Measurements from ENCODE around the gene TGFB3. TPM values are rescaled to one million over a fixed set of nuclear protein-coding genes. Genes with fewer than 3 reads are reported as not detected.

Gene TGFB3
- total and polyA plus RNA-seq, 9 of the 15 experiments (the other 6 are each of a cell fraction or from before 2014, with no cell fraction given), result 0.39 to 2.0 (median 1.0) TPM

DNA sequence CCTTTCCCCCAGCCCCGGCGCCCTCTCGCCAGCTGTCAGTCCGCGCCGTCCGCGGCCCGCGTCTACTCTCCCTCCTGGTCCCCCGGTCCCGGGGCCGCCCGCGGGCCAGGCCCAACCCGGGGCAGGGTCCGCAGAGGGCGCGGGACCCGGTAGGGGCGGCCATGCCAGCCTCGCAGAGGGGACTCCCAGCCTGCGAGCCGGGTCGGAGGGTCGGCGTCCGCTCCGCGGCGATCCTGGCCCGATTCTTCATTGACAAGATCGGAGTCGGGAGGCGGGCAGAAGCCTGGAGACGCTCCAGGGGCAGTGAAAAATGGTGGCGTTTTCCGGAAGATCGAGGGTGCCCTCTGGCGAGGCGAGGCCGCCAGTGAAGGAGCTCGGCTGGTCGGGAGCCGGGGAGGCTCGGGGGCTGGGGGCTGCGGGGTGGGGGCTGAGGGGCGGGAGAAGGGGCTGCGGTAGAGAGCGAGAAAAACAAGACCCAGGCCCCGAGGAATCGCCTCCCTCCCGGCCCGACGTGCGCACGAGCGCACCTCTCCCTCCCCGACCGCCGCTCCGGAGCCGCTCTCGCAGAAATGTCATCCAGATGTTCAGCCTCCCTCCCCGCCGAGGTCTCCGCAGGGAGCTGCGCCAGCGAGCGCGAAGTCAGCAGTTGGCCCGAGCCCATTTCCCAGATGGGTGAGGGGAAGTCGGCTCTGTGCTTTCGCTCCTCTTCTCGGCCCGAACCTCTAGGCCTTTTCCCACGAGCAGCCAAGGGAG, 647 bp upstream of the TGFB3 start:
- Histone ChIP-seq H3K27ac (ENCODE audit: extremely low read depth, low read depth, low read length) (peak overlapping the region; percentile 55; the same call in 1 of the 3 replicates), H3K4me2 (ENCODE audit: insufficient read depth, low read length) (peak overlapping the region; percentile 74), H4K20me1 (replicated peaks; ENCODE audit: control insufficient read depth, insufficient read depth, low read length) (no peaks in the 10 kb centered on the region), H2AFZ (ENCODE audit: low read depth, low read length) (peak overlapping the region; percentile 92), H3K4me3 (peak overlapping the region; percentile 72), H3K79me2 (ENCODE audit: control insufficient read depth, insufficient read depth, low read length) (no peaks in the 10 kb centered on the region), H3K9me3 (replicated peaks; ENCODE audit: control insufficient read depth, insufficient read depth, low read depth, low read length) (no peaks in the 10 kb centered on the region), H3K4me1 (replicated peaks in 1 of 2; ENCODE audit: control insufficient read depth in 2 of 2, insufficient read depth in 2 of 2, low read length in 2 of 2) (peaks cover 4 to 22% of the 10 kb centered on the region in 2 experiments; a peak in 4 of 5 replicates), H3K27me3 (ENCODE audit: control insufficient read depth in 2 of 2, insufficient read depth in 2 of 2, low read length in 2 of 2) (no peaks in the 10 kb centered on the region), H3K9ac (ENCODE audit: insufficient read depth in 1 of 2, low read depth in 2 of 2, low read length in 2 of 2) (peak overlapping the region; percentile 68 to 88), H3K9me1 (ENCODE audit: control insufficient read depth, insufficient read depth, low read length) (no peaks in the 10 kb centered on the region), H3K36me3 (ENCODE audit: control insufficient read depth, insufficient read depth, low read length) (no peaks in the 10 kb centered on the region)
- ATAC-seq (peak; percentile 88), FAIRE-seq (no peak), DNase-seq (ENCODE audit: extremely low read depth in 1 of 4, low spot score in 3 of 4) (peak; percentile 67 to 80 (median 71))
- BruUV-seq (replicated peaks), result no TSS peak
- 2% methylated on average over 36 of the region's 77 CpGs for WGBS (ENCODE audit: insufficient coverage, low coverage, missing lambda C conversion rate)
- intact Hi-C loops (cut with micrococcal nuclease) (loop anchor here (1.0 to 5.0 kb wide), 4 partner anchors 76 to 405 kb away; partner anchors contain the start of gene FLVCR2), in situ Hi-C loops (cut with MboI) (loop anchor here (5.0 to 10.0 kb wide), 3 partner anchors 75 to 408 kb away; partner anchors contain the start of gene FLVCR2)
- POLR2A ChIA-PET, result interaction anchor here (0.6 to 1.0 kb wide), 4 partner anchors 16 to 665 kb away, joined by 3 to 7 read pairs (median 4); no protein-coding TSS in a partner anchor
- CTCF ChIA-PET (ENCODE audit: low intra/inter-chr PET ratio), result interaction anchor here (0.9 to 4.5 kb wide), 5 partner anchors 76 to 273 kb away, joined by 3 to 45 read pairs (median 6); no protein-coding TSS in a partner anchor
- TF ChIP-seq, protein P1, sequence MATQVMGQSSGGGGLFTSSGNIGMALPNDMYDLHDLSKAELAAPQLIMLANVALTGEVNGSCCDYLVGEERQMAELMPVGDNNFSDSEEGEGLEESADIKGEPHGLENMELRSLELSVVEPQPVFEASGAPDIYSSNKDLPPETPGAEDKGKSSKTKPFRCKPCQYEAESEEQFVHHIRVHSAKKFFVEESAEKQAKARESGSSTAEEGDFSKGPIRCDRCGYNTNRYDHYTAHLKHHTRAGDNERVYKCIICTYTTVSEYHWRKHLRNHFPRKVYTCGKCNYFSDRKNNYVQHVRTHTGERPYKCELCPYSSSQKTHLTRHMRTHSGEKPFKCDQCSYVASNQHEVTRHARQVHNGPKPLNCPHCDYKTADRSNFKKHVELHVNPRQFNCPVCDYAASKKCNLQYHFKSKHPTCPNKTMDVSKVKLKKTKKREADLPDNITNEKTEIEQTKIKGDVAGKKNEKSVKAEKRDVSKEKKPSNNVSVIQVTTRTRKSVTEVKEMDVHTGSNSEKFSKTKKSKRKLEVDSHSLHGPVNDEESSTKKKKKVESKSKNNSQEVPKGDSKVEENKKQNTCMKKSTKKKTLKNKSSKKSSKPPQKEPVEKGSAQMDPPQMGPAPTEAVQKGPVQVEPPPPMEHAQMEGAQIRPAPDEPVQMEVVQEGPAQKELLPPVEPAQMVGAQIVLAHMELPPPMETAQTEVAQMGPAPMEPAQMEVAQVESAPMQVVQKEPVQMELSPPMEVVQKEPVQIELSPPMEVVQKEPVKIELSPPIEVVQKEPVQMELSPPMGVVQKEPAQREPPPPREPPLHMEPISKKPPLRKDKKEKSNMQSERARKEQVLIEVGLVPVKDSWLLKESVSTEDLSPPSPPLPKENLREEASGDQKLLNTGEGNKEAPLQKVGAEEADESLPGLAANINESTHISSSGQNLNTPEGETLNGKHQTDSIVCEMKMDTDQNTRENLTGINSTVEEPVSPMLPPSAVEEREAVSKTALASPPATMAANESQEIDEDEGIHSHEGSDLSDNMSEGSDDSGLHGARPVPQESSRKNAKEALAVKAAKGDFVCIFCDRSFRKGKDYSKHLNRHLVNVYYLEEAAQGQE (IDR thresholded peaks at IDR 0.05; ENCODE audit: borderline replicate concordance), result peak; percentile 64; the same call in 1 of the 2 replicates
- TF ChIP-seq, protein P1 (CRISPR knock-in tag; IDR thresholded peaks at IDR 0.05; ENCODE audit: low read depth), result no peak

Data from K562 (cell line).